ENCODE results near the gene PBX1. TPM values are rescaled to one million over a fixed set of nuclear protein-coding genes. Genes with fewer than 3 reads are reported as not detected.

PBX1 gene
- total RNA-seq, 1 donor from 2014 or later = not detected

GRCh38 chr1:164754088-164754600, 195.2 kb downstream of the PBX1 start:
- intact Hi-C loops (cut with micrococcal nuclease) = no loop called here

GRCh38 chr1:164755690-164756089, 196.7 kb downstream of the PBX1 start:
- intact Hi-C loops (cut with micrococcal nuclease) = no loop called here

GRCh38 chr1:164756741-164757140, 197.8 kb downstream of the PBX1 start:
- intact Hi-C loops (cut with micrococcal nuclease) = no loop called here

GRCh38 chr1:164757625-164758024, 198.6 kb downstream of the PBX1 start:
- intact Hi-C loops (cut with micrococcal nuclease) = no loop called here

- intact Hi-C loops (cut with micrococcal nuclease) = no loop called here
These were observed 200.3 kb downstream of the PBX1 start for GRCh38 chr1:164759144-164759920.

GRCh38 chr1:164759979-164760469, 201.0 kb downstream of the PBX1 start:
- intact Hi-C loops (cut with micrococcal nuclease) = no loop called here

GRCh38 chr1:164760569-164760968, 201.6 kb downstream of the PBX1 start:
- intact Hi-C loops (cut with micrococcal nuclease) = no loop called here

- intact Hi-C loops (cut with micrococcal nuclease) = no loop called here
These were observed 202.0 kb downstream of the PBX1 start for GRCh38 chr1:164761009-164761408.

GRCh38 chr1:164763098-164763497, 204.1 kb downstream of the PBX1 start:
- intact Hi-C loops (cut with micrococcal nuclease) = no loop called here

GRCh38 chr1:164764333-164764732, 205.3 kb downstream of the PBX1 start:
- intact Hi-C loops (cut with micrococcal nuclease) = no loop called here

- intact Hi-C loops (cut with micrococcal nuclease) = no loop called here
These were observed 206.6 kb downstream of the PBX1 start for GRCh38 chr1:164765557-164765956.

GRCh38 chr1:164765992-164766720, 207.2 kb downstream of the PBX1 start:
- intact Hi-C loops (cut with micrococcal nuclease) = no loop called here

- intact Hi-C loops (cut with micrococcal nuclease) = no loop called here
These were observed 208.9 kb downstream of the PBX1 start for GRCh38 chr1:164767752-164768402.

GRCh38 chr1:164768619-164769018, 209.6 kb downstream of the PBX1 start:
- intact Hi-C loops (cut with micrococcal nuclease) = no loop called here

- intact Hi-C loops (cut with micrococcal nuclease) = no loop called here
These were observed 210.6 kb downstream of the PBX1 start for GRCh38 chr1:164769486-164770130.

- intact Hi-C loops (cut with micrococcal nuclease) = no loop called here
These were observed 211.1 kb downstream of the PBX1 start for GRCh38 chr1:164770131-164770529.

GRCh38 chr1:164771041-164771618, 212.1 kb downstream of the PBX1 start:
- intact Hi-C loops (cut with micrococcal nuclease) = no loop called here

- intact Hi-C loops (cut with micrococcal nuclease) = no loop called here
These were observed 212.8 kb downstream of the PBX1 start for GRCh38 chr1:164771619-164772361.

- intact Hi-C loops (cut with micrococcal nuclease) = no loop called here
These were observed 213.7 kb downstream of the PBX1 start for GRCh38 chr1:164772635-164773034.

- intact Hi-C loops (cut with micrococcal nuclease) = no loop called here
These were observed 214.1 kb downstream of the PBX1 start for GRCh38 chr1:164773102-164773501.
